RWPE2 (cell line): Measurements from ENCODE around the gene BID.

ENCODE experiments used
- ATAC-seq: fragments of 200-7000 bp; cut with Tn5 transposase; 3 replicates; pipeline ENCODE4 v1.9.1; 2021; ENCODE audit warnings: low read depth
- DNase-seq: peaks from one replicate; pipeline ENCODE4 v3.0.0-alpha.2; 2020; ENCODE audit warnings: low spot score
- H3K27ac ChIP-seq: fragments of 450-650 bp; 2 replicates; pipeline ENCODE4 v1.5.1; 2017; ENCODE audit warnings: mild to moderate bottlenecking; ENCODE audit not compliant: poor library complexity, severe bottlenecking
- H3K27me3 ChIP-seq: fragments of 250-450 bp; sonication (Bioruptor Pico); 2 replicates; pipeline ENCODE4 v1.5.1; 2021; ENCODE audit warnings: mild to moderate bottlenecking, moderate library complexity; ENCODE audit not compliant: insufficient read depth, poor library complexity, severe bottlenecking
- H3K36me3 ChIP-seq: fragments of 250-450 bp; sonication (Bioruptor Pico); 2 replicates; pipeline ENCODE4 v1.5.1; 2020; ENCODE audit warnings: low read depth, mild to moderate bottlenecking, moderate library complexity
- H3K4me1 ChIP-seq: fragments of 250-450 bp; sonication (Bioruptor Pico); 2 replicates; pipeline ENCODE4 v1.5.1; 2021; ENCODE audit warnings: mild to moderate bottlenecking, moderate library complexity; ENCODE audit not compliant: insufficient read depth, poor library complexity, severe bottlenecking
- H3K4me3 ChIP-seq: fragments of 250-450 bp; sonication (Bioruptor Pico); 2 replicates; pipeline ENCODE4 v1.5.1; 2021; ENCODE audit warnings: mild to moderate bottlenecking, moderate library complexity; ENCODE audit not compliant: severe bottlenecking
- H3K9me3 ChIP-seq: fragments of 250-450 bp; sonication (Bioruptor Pico); 2 replicates; pipeline ENCODE4 v1.5.1; 2021; ENCODE audit warnings: mild to moderate bottlenecking, moderate library complexity; ENCODE audit not compliant: severe bottlenecking
- CTCF ChIP-seq: fragments of 450-650 bp; IDR thresholded peaks from one replicate; pipeline ENCODE4 v1.5.1; 2017; ENCODE audit warnings: mild to moderate bottlenecking, moderate library complexity; ENCODE audit not compliant: poor library complexity, severe bottlenecking

The BID gene

GRCh38 chr22:17748555-17749353 lies 25.5 kb downstream of the BID start:
- no peak overlapping the region for H3K4me3 ChIP-seq
- H3K27ac ChIP-seq, result no peak overlapping the region
- no peak for DNase-seq
- H3K36me3 ChIP-seq, result no peaks in the 10 kb centered on the region
- no peaks in the 10 kb centered on the region for H3K9me3 ChIP-seq
- TF ChIP-seq CTCF, result no peak
- H3K27me3 ChIP-seq, result no peaks in the 10 kb centered on the region
- no peak for ATAC-seq
- H3K4me1 ChIP-seq, result no peaks in the 10 kb centered on the region

GRCh38 chr22:17746916-17747315 lies 27.4 kb downstream of the BID start:
- Histone ChIP-seq H3K4me1 (no peaks in the 10 kb centered on the region), H3K27me3 (no peaks in the 10 kb centered on the region), H3K9me3 (no peaks in the 10 kb centered on the region), H3K27ac (no peak overlapping the region), H3K4me3 (no peak overlapping the region), H3K36me3 (no peaks in the 10 kb centered on the region)
- ATAC-seq (no peak), DNase-seq (no peak)
- TF ChIP-seq CTCF, result no peak

- ATAC-seq, result peak; percentile 7; the same call in 1 of the 3 replicates
- H3K9me3 ChIP-seq, result no peaks in the 10 kb centered on the region
- no peaks in the 10 kb centered on the region for H3K27me3 ChIP-seq
- H3K4me1 ChIP-seq, result no peaks in the 10 kb centered on the region
- H3K36me3 ChIP-seq, result no peaks in the 10 kb centered on the region
- no peak overlapping the region for H3K27ac ChIP-seq
- no peak for DNase-seq
- no peak for TF ChIP-seq CTCF
- H3K4me3 ChIP-seq, result no peak overlapping the region
These were observed 29.8 kb downstream of the BID start for GRCh38 chr22:17744430-17744829.

- ATAC-seq (peak; percentile 15; the same call in 1 of the 3 replicates), DNase-seq (no peak)
- no peaks in the 10 kb centered on the region for H3K4me1 ChIP-seq
- no peak for TF ChIP-seq CTCF
- no peak overlapping the region for H3K4me3 ChIP-seq
- no peak overlapping the region for H3K27ac ChIP-seq
- no peaks in the 10 kb centered on the region for H3K36me3 ChIP-seq
- H3K27me3 ChIP-seq, result no peaks in the 10 kb centered on the region
- no peaks in the 10 kb centered on the region for H3K9me3 ChIP-seq
These were observed 30.4 kb downstream of the BID start for GRCh38 chr22:17743661-17744411.
